Neural progenitor cell (in vitro differentiated cells): ENCODE measurements around the gene DYNLRB1.

ENCODE experiments used
- CTCF ChIP-seq: fragments of 200-600 bp; sonication (generic); IDR thresholded peaks from 2 replicates; pipeline ENCODE4 v1.5.1; 2017; ENCODE audit warnings: antibody characterized with exemption, mild to moderate bottlenecking
- EZH2phosphoT487 ChIP-seq: fragments of 200-600 bp; sonication (generic); IDR thresholded peaks from 2 replicates; pipeline ENCODE4 v1.6.1; 2017; ENCODE audit warnings: antibody characterized with exemption

GRCh38 chr20:34544109-34544796 lies 28.0 kb downstream of the DYNLRB1 start:
- no peak for TF ChIP-seq CTCF
- no peak for TF ChIP-seq EZH2phosphoT487
